ENCODE data around the gene RALGPS1.

GRCh38 chr9:127091526-127091925 lies 176.9 kb downstream of the RALGPS1 start:
- no peak for TF ChIP-seq EP300 (IDR thresholded peaks at IDR 0.05; ENCODE audit: borderline replicate concordance in 1 of 2, low read depth in 2 of 2, low read length in 2 of 2)
- no peak for TF ChIP-seq JUND (IDR thresholded peaks at IDR 0.05; ENCODE audit: low read length)
- no peak for TF ChIP-seq KDM5A (IDR thresholded peaks at IDR 0.05; ENCODE audit: low read length)
- TF ChIP-seq CTCF (IDR thresholded peaks at IDR 0.05; ENCODE audit: control extremely low read depth in 1 of 3, insufficient read depth in 1 of 3, low read depth in 1 of 3, low read length in 3 of 3) = no peak
- no peak for TF ChIP-seq NANOG (IDR thresholded peaks at IDR 0.05; ENCODE audit: insufficient read depth, low read depth, low read length, poor library complexity, severe bottlenecking)
- no peak for TF ChIP-seq POLR2A (IDR thresholded peaks at IDR 0.05; ENCODE audit: control extremely low read depth in 1 of 2, low read depth in 2 of 2, low read length in 2 of 2)
- TF ChIP-seq GTF2F1 (IDR thresholded peaks at IDR 0.05; ENCODE audit: borderline replicate concordance, low read depth, low read length) = no peak
- no peak for TF ChIP-seq USF2 (IDR thresholded peaks at IDR 0.05; ENCODE audit: low read length)
- TF ChIP-seq HDAC6 (IDR thresholded peaks at IDR 0.05; ENCODE audit: low read depth, low read length) = no peak
- TF ChIP-seq KDM1A (IDR thresholded peaks at IDR 0.05; ENCODE audit: borderline replicate concordance, low read length) = no peak
- TF ChIP-seq RXRA (IDR thresholded peaks at IDR 0.05; ENCODE audit: insufficient read depth, low read depth, low read length) = no peak
- TF ChIP-seq RAD21 (IDR thresholded peaks at IDR 0.05 in 1 of 2, conservative IDR thresholded peaks at IDR 0.05 in 1 of 2; ENCODE audit: low read depth in 2 of 2, low read length in 2 of 2) = no peak
- TF ChIP-seq MAFK (IDR thresholded peaks at IDR 0.05; ENCODE audit: low read depth, low read length) = no peak
- no peak for TF ChIP-seq ASH2L (IDR thresholded peaks at IDR 0.05; ENCODE audit: low read length)

All from H1 (cell line).